Activated naive CD8-positive, alpha-beta T cell (primary cell): ENCODE data around the gene FAXDC2.
"Not testable (repeated sequence)": the region's sequence is repeated elsewhere in the genome, so short reads cannot be mapped to it uniquely, and the experiment has no call there.

Source experiments
- H3K27ac Mint-ChIP-seq: one replicate; pipeline ENCODE4 v1.8.0; 2021; ENCODE audit warnings: mixed read lengths
- H3K27me3 Mint-ChIP-seq: one replicate; pipeline ENCODE4 v1.8.0; 2021; ENCODE audit warnings: mixed read lengths
- H3K36me3 Mint-ChIP-seq: one replicate; pipeline ENCODE4 v1.8.0; 2021; ENCODE audit warnings: mixed read lengths
- H3K4me1 Mint-ChIP-seq: one replicate; pipeline ENCODE4 v1.8.0; 2021; ENCODE audit warnings: low read depth, mixed read lengths
- H3K4me3 Mint-ChIP-seq: one replicate; pipeline ENCODE4 v1.8.0; 2021; ENCODE audit warnings: mild to moderate bottlenecking, mixed read lengths
- H3K9me3 Mint-ChIP-seq: one replicate; pipeline ENCODE4 v1.8.0; 2021; ENCODE audit warnings: low read depth, mixed read lengths

The FAXDC2 gene

GRCh38 chr5:154849791-154850201 lies 607 bp downstream of the FAXDC2 start:
- Mint-ChIP-seq H3K9me3 (no peaks in the 10 kb centered on the region), H3K36me3 (peaks cover 6% of the 10 kb centered on the region), H3K27ac (peak overlapping the region; percentile 10), H3K27me3 (no peaks in the 10 kb centered on the region), H3K4me1 (peaks cover 20% of the 10 kb centered on the region), H3K4me3 (no peak overlapping the region)

GRCh38 chr5:154849264-154849785 lies 1.1 kb downstream of the FAXDC2 start:
- H3K9me3 Mint-ChIP-seq, result no peaks in the 10 kb centered on the region
- H3K4me1 Mint-ChIP-seq, result peaks cover 20% of the 10 kb centered on the region
- H3K27ac Mint-ChIP-seq, result peak overlapping the region; percentile 10
- no peak overlapping the region for H3K4me3 Mint-ChIP-seq
- H3K27me3 Mint-ChIP-seq, result no peaks in the 10 kb centered on the region
- peaks cover 6% of the 10 kb centered on the region for H3K36me3 Mint-ChIP-seq

GRCh38 chr5:154844809-154845208 lies 5.6 kb downstream of the FAXDC2 start:
- H3K27ac Mint-ChIP-seq, result no peak overlapping the region
- peaks cover 7% of the 10 kb centered on the region for H3K4me1 Mint-ChIP-seq
- no peaks in the 10 kb centered on the region for H3K9me3 Mint-ChIP-seq
- peaks cover 6% of the 10 kb centered on the region for H3K36me3 Mint-ChIP-seq
- H3K27me3 Mint-ChIP-seq, result no peaks in the 10 kb centered on the region
- no peak overlapping the region for H3K4me3 Mint-ChIP-seq

GRCh38 chr5:154842689-154843530 lies 7.5 kb downstream of the FAXDC2 start:
- no peaks in the 10 kb centered on the region for H3K4me1 Mint-ChIP-seq
- H3K27me3 Mint-ChIP-seq, result no peaks in the 10 kb centered on the region
- H3K36me3 Mint-ChIP-seq, result peaks cover 3% of the 10 kb centered on the region
- no peak overlapping the region for H3K4me3 Mint-ChIP-seq
- H3K9me3 Mint-ChIP-seq, result no peaks in the 10 kb centered on the region
- no peak overlapping the region for H3K27ac Mint-ChIP-seq

- Mint-ChIP-seq H3K27ac (no peak overlapping the region), H3K9me3 (no peaks in the 10 kb centered on the region), H3K4me3 (no peak overlapping the region), H3K4me1 (no peaks in the 10 kb centered on the region), H3K27me3 (no peaks in the 10 kb centered on the region), H3K36me3 (peaks cover 2% of the 10 kb centered on the region)
These were observed 9.1 kb downstream of the FAXDC2 start for GRCh38 chr5:154841273-154841661.

- H3K4me3 Mint-ChIP-seq, result no peak overlapping the region
- H3K4me1 Mint-ChIP-seq, result no peaks in the 10 kb centered on the region
- no peaks in the 10 kb centered on the region for H3K9me3 Mint-ChIP-seq
- no peak overlapping the region for H3K27ac Mint-ChIP-seq
- H3K36me3 Mint-ChIP-seq, result no peaks in the 10 kb centered on the region
- H3K27me3 Mint-ChIP-seq, result no peaks in the 10 kb centered on the region
These were observed 9.7 kb downstream of the FAXDC2 start for GRCh38 chr5:154840435-154841272.

- H3K27me3 Mint-ChIP-seq, result no peaks in the 10 kb centered on the region
These were observed 13.1 kb downstream of the FAXDC2 start for GRCh38 chr5:154837009-154837901.

GRCh38 chr5:154836225-154836624 lies 14.2 kb downstream of the FAXDC2 start:
- peaks cover 6% of the 10 kb centered on the region for H3K4me1 Mint-ChIP-seq
- H3K27me3 Mint-ChIP-seq, result no peaks in the 10 kb centered on the region
- no peak overlapping the region for H3K27ac Mint-ChIP-seq
- no peaks in the 10 kb centered on the region for H3K36me3 Mint-ChIP-seq
- no peaks in the 10 kb centered on the region for H3K9me3 Mint-ChIP-seq
- H3K4me3 Mint-ChIP-seq, result no peak overlapping the region

More at GRCh38 chr5:154837009-154837901, 13.1 kb downstream of the FAXDC2 start:
- no peak overlapping the region for H3K27ac Mint-ChIP-seq
- H3K4me3 Mint-ChIP-seq, result no peak overlapping the region
- H3K36me3 Mint-ChIP-seq, result no peaks in the 10 kb centered on the region
- H3K4me1 Mint-ChIP-seq, result peaks cover 6% of the 10 kb centered on the region
- H3K9me3 Mint-ChIP-seq, result no peaks in the 10 kb centered on the region

GRCh38 chr5:154835701-154836052 lies 14.7 kb downstream of the FAXDC2 start:
- H3K4me1 Mint-ChIP-seq, H3K9me3 Mint-ChIP-seq, H3K4me3 Mint-ChIP-seq, H3K27ac Mint-ChIP-seq, H3K36me3 Mint-ChIP-seq, H3K27me3 Mint-ChIP-seq: not testable (repeated sequence)

GRCh38 chr5:154834053-154834452 lies 16.4 kb downstream of the FAXDC2 start:
- Mint-ChIP-seq H3K36me3 (peaks cover 2% of the 10 kb centered on the region), H3K4me3 (no peak overlapping the region)

GRCh38 chr5:154832804-154833203 lies 17.6 kb downstream of the FAXDC2 start:
- not testable (repeated sequence) for H3K27ac Mint-ChIP-seq, H3K36me3 Mint-ChIP-seq, H3K9me3 Mint-ChIP-seq, H3K27me3 Mint-ChIP-seq, H3K4me3 Mint-ChIP-seq
- peaks cover 35% of the 10 kb centered on the region for H3K4me1 Mint-ChIP-seq

More at GRCh38 chr5:154834053-154834452, 16.4 kb downstream of the FAXDC2 start:
- H3K4me1 Mint-ChIP-seq, result peaks cover 23% of the 10 kb centered on the region
- no peaks in the 10 kb centered on the region for H3K9me3 Mint-ChIP-seq
- no peak overlapping the region for H3K27ac Mint-ChIP-seq
- H3K27me3 Mint-ChIP-seq, result no peaks in the 10 kb centered on the region

GRCh38 chr5:154831451-154831850 lies 19.0 kb downstream of the FAXDC2 start:
- Mint-ChIP-seq H3K4me1 (peaks cover 39% of the 10 kb centered on the region), H3K4me3 (no peak overlapping the region), H3K27ac (peak overlapping the region; percentile 5), H3K27me3 (no peaks in the 10 kb centered on the region), H3K36me3 (peaks cover 2% of the 10 kb centered on the region), H3K9me3 (no peaks in the 10 kb centered on the region)

GRCh38 chr5:154830596-154830995 lies 19.8 kb downstream of the FAXDC2 start:
- Mint-ChIP-seq H3K4me1 (peaks cover 41% of the 10 kb centered on the region), H3K9me3 (no peaks in the 10 kb centered on the region), H3K36me3 (peaks cover 2% of the 10 kb centered on the region), H3K27ac (peak overlapping the region; percentile 77), H3K27me3 (no peaks in the 10 kb centered on the region), H3K4me3 (no peak overlapping the region)

GRCh38 chr5:154830219-154830595 lies 20.2 kb downstream of the FAXDC2 start:
- H3K36me3 Mint-ChIP-seq, result peaks cover 2% of the 10 kb centered on the region

More at GRCh38 chr5:154830219-154830595, 20.2 kb downstream of the FAXDC2 start:
- peak overlapping the region; percentile 59 for H3K4me3 Mint-ChIP-seq
- peaks cover 41% of the 10 kb centered on the region for H3K4me1 Mint-ChIP-seq
- H3K27me3 Mint-ChIP-seq, result no peaks in the 10 kb centered on the region
- H3K9me3 Mint-ChIP-seq, result no peaks in the 10 kb centered on the region
- peak overlapping the region; percentile 77 for H3K27ac Mint-ChIP-seq
